GM12892 (cell line): ENCODE results near the gene FBXO28.

Experiments used
- DNase-seq: peaks from one replicate; pipeline ENCODE4 v3.0.0; 2011; ENCODE audit not compliant: insufficient read length
- FAIRE-seq: peaks from 2 replicates; lab custom pipeline; 2011; peaks lifted over from hg19 to GRCh38; lab: Jason Lieb, UNC
- POLR2A ChIP-seq: IDR thresholded peaks from 2 replicates; pipeline ENCODE4 v1.6.1; 2011; ENCODE audit warnings: low read depth, low read length, control low read depth
- POLR2AphosphoS5 ChIP-seq: IDR thresholded peaks from 2 replicates; pipeline ENCODE4 v1.6.1; 2011; ENCODE audit warnings: low read depth, low read length, control low read depth
- TAF1 ChIP-seq: IDR thresholded peaks from 2 replicates; pipeline ENCODE4 v1.6.1; 2011; ENCODE audit warnings: low read depth, mild to moderate bottlenecking, control low read depth, low read length, borderline replicate concordance

Gene FBXO28

GRCh38 chr1:224106568-224107281 lies 7.2 kb upstream of the FBXO28 start:
- FAIRE-seq (peak; percentile 76), DNase-seq (peak; percentile 24)
- no peak for TF ChIP-seq POLR2A
- TF ChIP-seq TAF1 = no peak
- TF ChIP-seq POLR2AphosphoS5 = no peak

GRCh38 chr1:224107282-224107625 lies 6.7 kb upstream of the FBXO28 start:
- no peak for TF ChIP-seq POLR2A
- TF ChIP-seq TAF1 = no peak
- TF ChIP-seq POLR2AphosphoS5 = no peak
- DNase-seq = no peak
- FAIRE-seq = no peak

GRCh38 chr1:224108991-224109390 lies 4.9 kb upstream of the FBXO28 start:
- no peak for DNase-seq
- no peak for TF ChIP-seq POLR2AphosphoS5
- no peak for TF ChIP-seq POLR2A
- no peak for TF ChIP-seq TAF1
- no peak for FAIRE-seq

- TF ChIP-seq POLR2AphosphoS5 = no peak
- no peak for TF ChIP-seq POLR2A
- no peak for TF ChIP-seq TAF1
- FAIRE-seq = no peak
Measured at GRCh38 chr1:224109981-224110380, 3.9 kb upstream of the FBXO28 start.

GRCh38 chr1:224113005-224113404 lies 906 bp upstream of the FBXO28 start:
- FAIRE-seq = no peak
- DNase-seq = no peak
- TF ChIP-seq POLR2A (no peak), POLR2AphosphoS5 (no peak), TAF1 (no peak)

More at GRCh38 chr1:224109981-224110380, 3.9 kb upstream of the FBXO28 start:
- no peak for DNase-seq

GRCh38 chr1:224113545-224113917 lies 380 bp upstream of the FBXO28 start:
- TF ChIP-seq TAF1 = no peak
- TF ChIP-seq POLR2A = no peak
- no peak for TF ChIP-seq POLR2AphosphoS5
- no peak for FAIRE-seq
- DNase-seq = no peak

- FAIRE-seq = peak; percentile 36
- TF ChIP-seq POLR2AphosphoS5 (no peak), TAF1 (no peak), POLR2A (no peak)
- DNase-seq = no peak
Measured at GRCh38 chr1:224114787-224115175, 870 bp downstream of the FBXO28 start.

GRCh38 chr1:224116131-224116530 lies 2.2 kb downstream of the FBXO28 start:
- DNase-seq (no peak), FAIRE-seq (no peak)
- TF ChIP-seq TAF1 (no peak), POLR2AphosphoS5 (no peak)

- TF ChIP-seq POLR2A (no peak), POLR2AphosphoS5 (no peak), TAF1 (no peak)
- FAIRE-seq = no peak
- DNase-seq = no peak
Measured at GRCh38 chr1:224118688-224119087, 4.8 kb downstream of the FBXO28 start.

GRCh38 chr1:224123136-224123535 lies 9.2 kb downstream of the FBXO28 start:
- no peak for FAIRE-seq
- DNase-seq = no peak
- TF ChIP-seq TAF1 (no peak), POLR2AphosphoS5 (no peak), POLR2A (no peak)

- DNase-seq (no peak), FAIRE-seq (no peak)
- TF ChIP-seq POLR2AphosphoS5 = no peak
- no peak for TF ChIP-seq POLR2A
- no peak for TF ChIP-seq TAF1
Measured at GRCh38 chr1:224124220-224124619, 10.3 kb downstream of the FBXO28 start.

- FAIRE-seq (no peak), DNase-seq (no peak)
Measured at GRCh38 chr1:224127925-224128819, 14.3 kb downstream of the FBXO28 start.

More at GRCh38 chr1:224127925-224128819, 14.3 kb downstream of the FBXO28 start:
- TF ChIP-seq TAF1 = no peak
- no peak for TF ChIP-seq POLR2AphosphoS5
- TF ChIP-seq POLR2A = no peak
